NCI-H2107 (cell line): ENCODE measurements around the gene KIAA1671.

ENCODE experiments used
- DNase-seq: peaks from one replicate; lab custom pipeline; 2025; lab: John Stamatoyannopoulos, UW

The KIAA1671 gene

GRCh38 chr22:25147642-25147928, 195.1 kb downstream of the KIAA1671 start:
- no peak for DNase-seq

- no peak for DNase-seq
Measured at GRCh38 chr22:25148149-25148691, 195.7 kb downstream of the KIAA1671 start.

DNA sequence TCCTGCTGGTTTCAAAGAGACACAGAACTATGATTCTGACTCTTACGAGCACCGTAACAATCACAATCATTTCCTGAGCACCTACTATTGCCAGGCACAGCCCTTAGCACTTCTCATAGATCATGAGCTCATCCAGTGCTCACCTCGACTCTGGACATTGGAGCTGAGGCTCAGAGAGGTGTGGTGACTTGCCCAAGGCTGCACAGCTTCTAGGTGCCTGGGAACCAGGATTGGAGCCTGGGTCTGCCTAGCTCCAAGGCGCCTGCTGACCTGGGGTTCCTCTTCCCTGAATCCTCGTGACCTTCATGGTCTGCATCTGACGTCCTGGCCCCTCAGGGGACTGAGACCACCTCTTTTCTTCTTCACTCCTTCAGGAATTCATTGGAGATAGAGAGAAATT, 196.5 kb downstream of the KIAA1671 start:
- DNase-seq: no peak

- no peak for DNase-seq
Measured at GRCh38 chr22:25153961-25154666, 201.6 kb downstream of the KIAA1671 start.

GRCh38 chr22:25154667-25154999, 202.1 kb downstream of the KIAA1671 start:
- no peak for DNase-seq

DNA sequence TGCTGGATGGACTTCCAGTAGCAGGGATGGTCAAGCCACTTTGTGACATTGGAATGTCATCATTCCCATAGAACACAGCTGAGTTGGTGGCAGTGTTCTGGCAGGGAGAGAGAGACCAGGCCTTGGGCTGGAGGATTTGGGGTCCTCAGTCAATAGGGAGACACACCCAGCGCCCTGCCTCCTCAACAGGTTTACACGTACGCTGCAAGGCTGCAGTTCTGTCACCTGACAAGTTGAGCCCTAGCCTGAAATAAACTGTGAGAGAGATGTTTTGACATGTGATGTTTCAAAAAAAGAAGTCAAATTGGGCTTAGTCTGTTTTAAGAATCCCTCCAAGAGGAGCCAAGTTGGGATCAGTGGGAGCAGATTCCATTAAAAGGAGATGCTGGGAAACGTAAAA, 204.2 kb downstream of the KIAA1671 start:
- no peak for DNase-seq

DNA sequence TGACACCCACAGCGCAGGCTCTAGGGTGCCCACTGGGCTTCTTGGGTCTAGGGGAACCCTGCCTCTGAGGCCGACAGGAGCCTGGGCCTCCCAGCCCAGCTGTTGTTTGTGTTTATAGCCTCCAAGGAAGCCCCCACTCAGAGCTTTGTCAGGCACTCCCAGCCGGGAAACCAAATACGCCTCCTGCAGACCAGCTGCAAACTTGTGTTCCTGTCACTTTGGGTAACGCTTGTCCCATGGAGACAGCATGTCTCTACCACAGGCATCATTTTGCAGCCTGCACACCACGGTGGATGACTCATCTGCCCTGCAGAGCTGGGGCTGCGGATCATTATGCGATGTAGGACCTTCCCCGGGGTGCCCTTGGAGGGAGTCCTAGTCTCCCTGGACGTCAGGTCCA, 206.5 kb downstream of the KIAA1671 start:
- no peak for DNase-seq

GRCh38 chr22:25160120-25160996, 207.8 kb downstream of the KIAA1671 start:
- no peak for DNase-seq

DNA sequence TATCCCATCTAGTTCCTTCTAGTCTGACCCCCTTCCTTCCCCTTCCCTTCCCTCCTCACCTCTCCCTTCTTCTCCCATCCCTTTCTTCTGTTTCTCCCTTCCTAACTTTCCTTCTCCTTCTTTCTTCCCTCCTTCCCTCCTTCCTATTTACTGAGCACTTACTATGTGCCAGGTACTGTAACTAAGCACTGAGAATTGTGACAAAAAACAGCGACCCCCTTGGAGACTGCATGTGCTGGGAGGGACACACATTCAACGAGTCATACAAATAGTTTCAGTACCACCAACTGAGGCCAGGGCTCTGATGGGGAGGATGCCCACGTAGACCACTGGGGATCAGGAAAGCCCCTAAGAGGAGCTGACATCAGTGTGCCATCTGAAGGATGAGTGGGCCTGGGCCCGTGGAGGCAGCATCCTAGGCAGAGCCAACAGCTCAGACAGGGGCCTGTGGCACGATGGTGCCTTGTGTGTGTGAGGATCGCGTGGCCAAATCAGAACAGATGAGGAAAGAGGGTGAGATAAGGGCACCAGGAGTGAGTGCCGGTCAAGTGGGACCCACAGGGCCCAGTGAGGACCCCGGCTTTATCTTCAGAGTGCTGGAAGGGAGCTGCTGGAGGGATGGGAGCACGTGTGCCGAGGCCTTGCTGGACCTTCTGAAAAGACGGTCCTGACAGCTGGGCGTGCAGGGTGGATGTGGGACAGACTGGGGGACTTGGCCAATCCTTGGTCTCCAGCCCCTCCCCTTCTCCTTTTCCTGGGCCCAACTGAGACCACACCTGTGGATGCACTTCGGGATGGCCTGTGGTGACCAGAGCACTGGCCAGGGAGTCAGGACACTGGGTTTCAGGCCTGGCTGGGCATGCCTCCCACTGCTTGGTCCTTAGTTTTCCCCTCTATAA, 208.8 kb downstream of the KIAA1671 start:
- DNase-seq: no peak

DNA sequence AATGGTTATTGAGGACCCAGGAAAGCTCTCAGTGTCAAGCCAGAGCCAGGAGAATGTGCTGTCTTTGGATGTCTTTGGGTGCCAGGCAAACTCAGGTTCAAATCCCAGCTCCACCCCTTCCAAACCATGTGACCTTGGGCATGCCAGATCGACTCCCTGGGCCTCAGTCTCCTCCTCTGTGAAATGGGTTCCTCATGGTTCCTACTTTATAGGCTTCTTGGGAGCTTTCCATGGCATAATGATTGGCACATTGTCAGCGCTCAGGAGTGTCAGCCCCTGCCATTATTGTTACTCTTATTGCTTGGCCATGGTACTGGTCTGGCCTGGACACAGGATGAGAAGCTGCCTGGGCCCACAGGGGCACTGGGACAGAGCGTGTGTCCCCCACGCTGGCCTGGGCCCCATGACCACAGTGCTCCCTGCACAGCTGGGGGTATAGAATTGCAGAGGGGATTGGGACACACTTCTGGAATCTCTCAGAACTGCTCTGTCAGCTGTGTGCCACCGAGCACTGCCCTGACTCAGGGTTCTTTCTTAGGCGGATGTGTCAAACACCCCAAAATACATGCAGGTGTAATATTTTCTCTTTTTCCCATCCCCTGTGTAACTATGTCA, 209.5 kb downstream of the KIAA1671 start:
- DNase-seq: no peak

DNA sequence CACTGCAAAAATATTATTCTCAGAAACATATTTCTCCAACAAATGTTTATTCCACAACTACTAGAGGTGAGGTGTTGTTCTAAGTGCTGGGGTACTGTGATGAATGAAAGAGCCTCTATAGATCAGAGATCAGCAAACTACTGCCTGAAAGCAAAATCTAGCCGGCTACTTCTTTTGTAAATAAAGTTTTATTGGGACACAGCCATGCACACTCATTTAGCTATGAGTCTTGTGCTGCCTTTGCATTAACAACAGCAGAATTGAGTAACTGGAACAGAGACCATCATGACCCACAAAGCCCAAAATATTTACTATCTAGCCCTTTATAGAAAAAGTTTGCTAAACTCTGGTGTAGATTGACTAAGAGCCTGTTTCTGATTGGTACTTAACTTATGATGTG, 210.0 kb downstream of the KIAA1671 start:
- DNase-seq: no peak

GRCh38 chr22:25165785-25166184, 213.3 kb downstream of the KIAA1671 start:
- no peak for DNase-seq

- no peak for DNase-seq
Measured at GRCh38 chr22:25166266-25167040, 213.9 kb downstream of the KIAA1671 start.

DNA sequence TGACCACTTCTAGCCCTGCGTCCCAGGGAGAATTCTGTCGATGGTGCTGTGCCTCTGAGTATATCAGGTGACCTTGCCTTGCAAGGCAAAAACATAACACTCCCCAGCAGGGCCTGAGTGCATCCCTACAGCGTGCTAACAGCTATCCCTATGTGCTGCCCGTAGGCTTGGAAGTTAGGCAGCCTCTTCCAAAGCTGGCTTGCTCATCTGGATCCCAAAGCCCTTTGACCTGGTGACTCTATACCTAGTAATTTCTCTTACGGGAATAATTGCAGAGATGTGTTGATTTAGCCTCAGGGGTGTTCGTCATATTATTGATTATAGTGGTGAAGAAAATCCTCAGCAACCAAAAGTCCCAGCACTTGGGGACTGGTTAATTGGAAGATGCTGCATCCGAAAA, 214.6 kb downstream of the KIAA1671 start:
- DNase-seq: no peak

DNA sequence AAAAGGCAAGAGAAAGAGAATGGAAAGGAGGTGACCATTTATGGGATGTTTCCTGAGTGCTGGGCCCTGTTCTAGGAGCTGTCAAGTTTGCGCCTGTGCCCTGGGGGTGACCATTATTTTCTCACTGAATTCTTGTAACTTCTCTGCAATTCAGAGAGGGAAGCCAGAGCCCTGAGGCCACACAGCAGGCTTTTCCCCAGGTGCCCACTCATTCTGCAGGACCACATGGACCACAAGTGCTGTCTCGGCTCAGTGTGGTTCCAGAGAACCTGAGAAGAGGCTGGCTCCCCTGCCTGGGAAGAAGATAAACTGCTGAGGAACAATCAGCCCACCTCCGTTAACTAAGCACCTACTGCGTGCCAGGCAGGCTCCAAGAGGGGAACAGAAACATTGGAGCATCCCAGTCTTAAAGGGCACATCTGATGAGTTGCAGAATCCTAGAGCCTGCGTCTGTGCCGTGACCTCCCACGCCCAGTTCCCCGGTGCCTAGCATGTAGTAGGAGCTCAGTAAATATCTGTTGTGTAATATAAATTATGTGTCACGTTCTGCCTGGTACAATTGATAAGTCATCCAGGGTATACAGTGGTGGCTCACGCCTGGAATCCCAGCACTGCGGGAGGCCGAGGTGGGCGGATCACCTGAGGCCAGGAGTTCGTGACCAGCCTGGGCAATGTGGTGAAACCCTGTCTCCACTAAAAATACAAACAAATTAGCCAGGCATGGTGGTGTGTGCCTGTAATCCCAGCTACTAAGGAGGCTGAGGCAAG, 215.5 kb downstream of the KIAA1671 start:
- no peak for DNase-seq

- DNase-seq: no peak
Measured at GRCh38 chr22:25169278-25170031, 216.9 kb downstream of the KIAA1671 start.

GRCh38 chr22:25170426-25170980, 218.0 kb downstream of the KIAA1671 start:
- DNase-seq: no peak

- no peak for DNase-seq
Measured at GRCh38 chr22:25172153-25172552, 219.6 kb downstream of the KIAA1671 start.

GRCh38 chr22:25174156-25174887, 221.8 kb downstream of the KIAA1671 start:
- no peak for DNase-seq
